Transverse colon (tissue), 4 donors: ENCODE measurements around the gene DDIAS.

Experiments
- POLR2A ChIP-seq: fragments of 450-650 bp; IDR thresholded peaks from one replicate; pipeline ENCODE4 v1.6.1; 2016; ENCODE audit warnings: antibody characterized with exemption, mild to moderate bottlenecking, moderate library complexity
- POLR2AphosphoS5 ChIP-seq, 3 donors: sonication (generic); formaldehyde crosslinking; IDR thresholded peaks; one replicate each; pipeline ENCODE4 v1.6.1; 2016; ENCODE audit warnings: antibody characterized with exemption in 3 of 3
- TF ChIP-seq, protein P1 (sequence below), 5 experiments: fragments of 200-600 bp in 3 of 5; fragments of 450-650 bp in 2 of 5; sonication (generic) in 3 of 5; IDR thresholded peaks; 1 replicate in 2 of 5; 2 replicates in 3 of 5; pipeline ENCODE4 v1.5.1; 2016 to 2017; ENCODE audit warnings: antibody characterized with exemption in 5 of 5, inconsistent platforms in 3 of 5, mild to moderate bottlenecking in 2 of 5, moderate library complexity in 1 of 5

DNA sequence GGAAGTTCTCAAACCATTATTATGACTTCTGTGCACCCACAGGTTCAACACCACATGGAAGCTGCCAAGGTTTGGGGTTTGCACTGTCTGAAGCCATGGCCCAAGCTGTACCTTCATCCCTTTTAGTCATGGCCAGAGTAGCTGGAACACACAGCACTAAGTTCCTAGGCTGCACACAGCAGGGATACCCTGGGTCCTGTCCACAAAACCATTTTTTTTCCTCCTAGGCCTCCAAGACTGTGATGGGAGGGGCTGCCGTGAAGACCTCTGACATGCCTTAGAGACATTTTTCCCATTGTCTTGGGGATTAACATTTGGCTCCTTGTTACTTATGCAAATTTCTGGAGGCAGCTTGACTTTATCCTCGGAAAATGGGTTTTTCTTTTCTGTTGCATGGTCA, 42.7 kb downstream of the DDIAS start:
- no peak for TF ChIP-seq POLR2A
- TF ChIP-seq, protein P1, sequence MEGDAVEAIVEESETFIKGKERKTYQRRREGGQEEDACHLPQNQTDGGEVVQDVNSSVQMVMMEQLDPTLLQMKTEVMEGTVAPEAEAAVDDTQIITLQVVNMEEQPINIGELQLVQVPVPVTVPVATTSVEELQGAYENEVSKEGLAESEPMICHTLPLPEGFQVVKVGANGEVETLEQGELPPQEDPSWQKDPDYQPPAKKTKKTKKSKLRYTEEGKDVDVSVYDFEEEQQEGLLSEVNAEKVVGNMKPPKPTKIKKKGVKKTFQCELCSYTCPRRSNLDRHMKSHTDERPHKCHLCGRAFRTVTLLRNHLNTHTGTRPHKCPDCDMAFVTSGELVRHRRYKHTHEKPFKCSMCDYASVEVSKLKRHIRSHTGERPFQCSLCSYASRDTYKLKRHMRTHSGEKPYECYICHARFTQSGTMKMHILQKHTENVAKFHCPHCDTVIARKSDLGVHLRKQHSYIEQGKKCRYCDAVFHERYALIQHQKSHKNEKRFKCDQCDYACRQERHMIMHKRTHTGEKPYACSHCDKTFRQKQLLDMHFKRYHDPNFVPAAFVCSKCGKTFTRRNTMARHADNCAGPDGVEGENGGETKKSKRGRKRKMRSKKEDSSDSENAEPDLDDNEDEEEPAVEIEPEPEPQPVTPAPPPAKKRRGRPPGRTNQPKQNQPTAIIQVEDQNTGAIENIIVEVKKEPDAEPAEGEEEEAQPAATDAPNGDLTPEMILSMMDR (IDR thresholded peaks at IDR 0.05), result no peak
- TF ChIP-seq POLR2AphosphoS5 (IDR thresholded peaks at IDR 0.05), result no peak
